HepG2 (cell line): ENCODE data around the gene SP7. TPM values are rescaled to one million over a fixed set of nuclear protein-coding genes. Genes with fewer than 3 reads are reported as not detected.

Source experiments
- ATAC-seq: fragments of 200-7000 bp; cut with Tn5 transposase; 3 replicates; pipeline ENCODE4 v1.9.1; 2020; ENCODE audit warnings: mild to moderate bottlenecking, moderate library complexity
- BruUV-seq: library from RNA; stranded (reverse); fragments of 400-500 nt; replicated peaks from 2 replicates; lab custom pipeline; 2021; lab: Mats Ljungman, UMichigan
- CTCF ChIA-PET: fragments of 300-600 bp; formaldehyde crosslinking; extraction: SDS; loops from one replicate; lab custom pipeline; 2021; ENCODE audit warnings: low total read pairs, inconsistent platforms, low intra/inter-chr PET ratio; lab: Yijun Ruan, JAX
- POLR2A ChIA-PET: fragments of 350-600 bp; sonication (Branson Sonifier 250); formaldehyde crosslinking; loops from one replicate; lab custom pipeline; 2020; ENCODE audit warnings: antibody characterized with exemption, inconsistent platforms; lab: Yijun Ruan, JAX
- DNase-seq: peaks from one replicate; pipeline ENCODE4 v3.0.0-alpha.2; 2015; ENCODE audit warnings: low spot score
- FAIRE-seq: peaks from 3 replicates; lab custom pipeline; 2011; peaks lifted over from hg19 to GRCh38; lab: Jason Lieb, UNC
- H2AFZ ChIP-seq: one replicate; pipeline ENCODE4 v1.6.1; 2011; ENCODE audit warnings: low read length, inconsistent platforms
- H3K27ac ChIP-seq: fragments of 300-600 bp; 3 replicates; pipeline ENCODE4 v1.8.0; 2011; ENCODE audit warnings: mixed run types, mild to moderate bottlenecking, mixed read lengths, low read length, inconsistent platforms; ENCODE audit not compliant: insufficient read depth; ENCODE audit errors: extremely low read length
- H3K27me3 ChIP-seq, 2 experiments: fragments of 200-600 bp in 1 of 2; 2 replicates in 1 of 2; 3 replicates in 1 of 2; pipeline versions ENCODE4 v1.6.0 to v1.8.0; 2011; ENCODE audit warnings: low read length in 2 of 2, mild to moderate bottlenecking in 2 of 2, moderate library complexity in 2 of 2, inconsistent platforms in 1 of 2; ENCODE audit not compliant: insufficient read depth in 2 of 2, control insufficient read depth in 1 of 2
- H3K36me3 ChIP-seq, 2 experiments: fragments of 200-600 bp in 1 of 2; replicated peaks in 1 of 2; 2 replicates in 1 of 2; 3 replicates in 1 of 2; pipeline versions ENCODE4 v1.5.1 to v1.8.0; 2011; ENCODE audit warnings: low read length in 2 of 2, inconsistent platforms in 1 of 2; ENCODE audit not compliant: insufficient read depth in 2 of 2, control insufficient read depth in 1 of 2
- H3K4me1 ChIP-seq: 2 replicates; pipeline ENCODE4 v1.5.1; 2012; ENCODE audit warnings: low read length, inconsistent platforms; ENCODE audit not compliant: insufficient read depth
- H3K4me2 ChIP-seq: 2 replicates; pipeline ENCODE4 v1.6.0; 2011; ENCODE audit warnings: low read depth, low read length, inconsistent platforms
- H3K4me3 ChIP-seq, 3 experiments: fragments of 200-600 bp in 1 of 3; sonication (generic), shearing (Covaris generic) in 1 of 3; replicated peaks in 1 of 3; 2 replicates each; pipeline ENCODE4 v1.5.1; 2011 to 2016; ENCODE audit warnings: low read length in 3 of 3, inconsistent platforms in 2 of 3, low read depth in 2 of 3, mild to moderate bottlenecking in 2 of 3, control low read depth in 1 of 3, mixed read lengths in 1 of 3; ENCODE audit not compliant: insufficient read depth in 1 of 3
- H3K79me2 ChIP-seq: one replicate; pipeline ENCODE4 v1.6.1; 2011; ENCODE audit warnings: low read length, inconsistent platforms; ENCODE audit not compliant: insufficient read depth
- H3K9ac ChIP-seq: 2 replicates; pipeline ENCODE4 v1.6.0; 2011; ENCODE audit warnings: mild to moderate bottlenecking, low read depth, low read length, inconsistent platforms; ENCODE audit not compliant: insufficient read depth
- H3K9me3 ChIP-seq: 2 replicates; pipeline ENCODE4 v1.5.1; 2012; ENCODE audit warnings: mild to moderate bottlenecking, low read length
- H4K20me1 ChIP-seq: 2 replicates; pipeline ENCODE4 v1.6.0; 2011; ENCODE audit warnings: inconsistent platforms, mild to moderate bottlenecking, low read length, moderate library complexity; ENCODE audit not compliant: insufficient read depth
- GPN1 ChIP-seq: sonication (generic); formaldehyde crosslinking; IDR thresholded peaks from 2 replicates; pipeline ENCODE4 v1.5.1; 2020; ENCODE audit warnings: missing genetic modification reagents, borderline replicate concordance
- HMG20B ChIP-seq: conservative IDR thresholded peaks from 2 replicates; pipeline ENCODE4 v1.6.1; 2016; ENCODE audit warnings: missing genetic modification reagents, missing compliant biosample characterization
- NAIF1 ChIP-seq: sonication (generic); formaldehyde crosslinking; IDR thresholded peaks from 2 replicates; pipeline ENCODE4 v1.5.0; 2020; ENCODE audit warnings: mild to moderate bottlenecking, missing genetic modification reagents, borderline replicate concordance
- RBAK ChIP-seq: sonication (generic); formaldehyde crosslinking; IDR thresholded peaks from 2 replicates; pipeline ENCODE4 v1.5.1; 2020; ENCODE audit warnings: mild to moderate bottlenecking, missing genetic modification reagents
- REPIN1 ChIP-seq: sonication (generic); formaldehyde crosslinking; IDR thresholded peaks from 2 replicates; pipeline ENCODE4 v1.8.0; 2022; ENCODE audit warnings: missing genetic modification reagents, low read depth, mild to moderate bottlenecking, borderline replicate concordance
- SMAD3 ChIP-seq: sonication (generic); formaldehyde crosslinking; IDR thresholded peaks from 2 replicates; pipeline ENCODE4 v1.4.0; 2020; ENCODE audit warnings: missing genetic modification reagents
- TCF7 ChIP-seq: sonication (generic); IDR thresholded peaks from 2 replicates; pipeline ENCODE4 v1.6.1; 2016; ENCODE audit warnings: antibody characterized with exemption, low read depth
- ZNF451 ChIP-seq: sonication (generic); formaldehyde crosslinking; IDR thresholded peaks from 2 replicates; pipeline ENCODE4 v1.5.0; 2020; ENCODE audit warnings: mild to moderate bottlenecking, missing genetic modification reagents
- WGBS: methylation state at CpG from one replicate; pipeline ENCODE4 v1.1.6; 2017; ENCODE audit warnings: low lambda C conversion rate; 5-methylcytosine and 5-hydroxymethylcytosine counted together
- in situ Hi-C: cut with HindIII; loops from 2 replicates; pipeline ENCODE4 v1.10.0; 2017; ENCODE audit warnings: low pct_unique_long_range_greater_than_20kb; ENCODE audit not compliant: extremely low pct_ligation_motif_present
- intact Hi-C: fragments of 100-400 bp; cut with micrococcal nuclease; formaldehyde crosslinking; loops from one replicate; pipeline ENCODE4 v1.10.0; 2022; ENCODE audit not compliant: unreplicated experiment
- polyA plus RNA-seq, 8 experiments: library from polyadenylated mRNA; depleted of rRNA in 3 of 8; stranded (reverse) in 7 of 8; unstranded in 1 of 8; fragments of >200 nt; fragmentation: Illumina TruSeq in 4 of 8; extraction: Trizol in 4 of 8; gene quantifications; 2 replicates each; pipeline versions ENCODE4 v1.2.1 to v1.2.3, GENCODE V29; 2011 to 2016; ENCODE audit warnings: low read depth in 4 of 8, missing spikeins in 1 of 8, mixed read lengths in 1 of 8; ENCODE audit not compliant: insufficient read depth in 1 of 8
- total RNA-seq, 5 experiments: library from RNA; depleted of rRNA; stranded (reverse); fragments of >200 nt; fragmentation: Illumina TruSeq; extraction: Trizol; gene quantifications; 2 replicates each; pipeline ENCODE4 v1.2.3, GENCODE V29; 2016; ENCODE audit warnings: low read depth in 1 of 5
- TF ChIP-seq, protein P1 (sequence below): IDR thresholded peaks from 2 replicates; pipeline ENCODE4 v1.6.1; 2016; ENCODE audit warnings: low read depth, missing genetic modification reagents, missing compliant biosample characterization
- TF ChIP-seq, protein P2 (sequence below): sonication (generic); formaldehyde crosslinking; IDR thresholded peaks from 2 replicates; pipeline ENCODE4 v1.5.0; 2020; ENCODE audit warnings: missing genetic modification reagents, mild to moderate bottlenecking, borderline replicate concordance

The SP7 gene
- total and polyA plus RNA-seq, 2 of the 13 experiments (the other 11 are each of a cell fraction or from before 2014, with no cell fraction given) = not detected

DNA sequence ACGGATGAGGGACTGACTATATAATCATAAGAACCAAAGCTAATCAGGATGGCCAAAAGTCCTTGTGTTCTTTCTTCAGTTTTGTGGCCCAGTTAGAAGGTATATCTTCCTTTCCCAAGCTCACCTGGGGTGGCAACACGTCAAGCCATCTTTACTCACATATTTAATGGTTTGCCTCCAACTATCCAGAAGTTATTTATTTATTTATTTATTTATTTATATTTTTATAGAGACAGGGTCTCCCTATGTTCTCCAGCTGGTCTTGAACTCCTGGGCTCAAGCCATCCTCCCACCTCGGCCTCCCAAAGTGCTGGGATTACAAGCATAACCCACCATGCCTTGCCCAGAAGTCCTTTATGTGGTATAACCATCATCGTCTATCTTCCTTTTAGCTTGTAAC is 11.8 kb upstream of the SP7 start (continued):
- TF ChIP-seq, protein P1, sequence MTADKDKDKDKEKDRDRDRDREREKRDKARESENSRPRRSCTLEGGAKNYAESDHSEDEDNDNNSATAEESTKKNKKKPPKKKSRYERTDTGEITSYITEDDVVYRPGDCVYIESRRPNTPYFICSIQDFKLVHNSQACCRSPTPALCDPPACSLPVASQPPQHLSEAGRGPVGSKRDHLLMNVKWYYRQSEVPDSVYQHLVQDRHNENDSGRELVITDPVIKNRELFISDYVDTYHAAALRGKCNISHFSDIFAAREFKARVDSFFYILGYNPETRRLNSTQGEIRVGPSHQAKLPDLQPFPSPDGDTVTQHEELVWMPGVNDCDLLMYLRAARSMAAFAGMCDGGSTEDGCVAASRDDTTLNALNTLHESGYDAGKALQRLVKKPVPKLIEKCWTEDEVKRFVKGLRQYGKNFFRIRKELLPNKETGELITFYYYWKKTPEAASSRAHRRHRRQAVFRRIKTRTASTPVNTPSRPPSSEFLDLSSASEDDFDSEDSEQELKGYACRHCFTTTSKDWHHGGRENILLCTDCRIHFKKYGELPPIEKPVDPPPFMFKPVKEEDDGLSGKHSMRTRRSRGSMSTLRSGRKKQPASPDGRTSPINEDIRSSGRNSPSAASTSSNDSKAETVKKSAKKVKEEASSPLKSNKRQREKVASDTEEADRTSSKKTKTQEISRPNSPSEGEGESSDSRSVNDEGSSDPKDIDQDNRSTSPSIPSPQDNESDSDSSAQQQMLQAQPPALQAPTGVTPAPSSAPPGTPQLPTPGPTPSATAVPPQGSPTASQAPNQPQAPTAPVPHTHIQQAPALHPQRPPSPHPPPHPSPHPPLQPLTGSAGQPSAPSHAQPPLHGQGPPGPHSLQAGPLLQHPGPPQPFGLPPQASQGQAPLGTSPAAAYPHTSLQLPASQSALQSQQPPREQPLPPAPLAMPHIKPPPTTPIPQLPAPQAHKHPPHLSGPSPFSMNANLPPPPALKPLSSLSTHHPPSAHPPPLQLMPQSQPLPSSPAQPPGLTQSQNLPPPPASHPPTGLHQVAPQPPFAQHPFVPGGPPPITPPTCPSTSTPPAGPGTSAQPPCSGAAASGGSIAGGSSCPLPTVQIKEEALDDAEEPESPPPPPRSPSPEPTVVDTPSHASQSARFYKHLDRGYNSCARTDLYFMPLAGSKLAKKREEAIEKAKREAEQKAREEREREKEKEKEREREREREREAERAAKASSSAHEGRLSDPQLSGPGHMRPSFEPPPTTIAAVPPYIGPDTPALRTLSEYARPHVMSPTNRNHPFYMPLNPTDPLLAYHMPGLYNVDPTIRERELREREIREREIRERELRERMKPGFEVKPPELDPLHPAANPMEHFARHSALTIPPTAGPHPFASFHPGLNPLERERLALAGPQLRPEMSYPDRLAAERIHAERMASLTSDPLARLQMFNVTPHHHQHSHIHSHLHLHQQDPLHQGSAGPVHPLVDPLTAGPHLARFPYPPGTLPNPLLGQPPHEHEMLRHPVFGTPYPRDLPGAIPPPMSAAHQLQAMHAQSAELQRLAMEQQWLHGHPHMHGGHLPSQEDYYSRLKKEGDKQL (CRISPR knock-in tag) = no peak
- TF ChIP-seq SMAD3 (CRISPR knock-in tag) (no peak), TCF7 (no peak)

GRCh38 chr12:53346491-53346890 is 10.3 kb upstream of the SP7 start:
- intact Hi-C loops = no loop called here
- POLR2A ChIA-PET = interaction anchor here (1.1 kb wide), 1 partner anchor 19 kb away, joined by 3 read pairs; no protein-coding TSS in a partner anchor

More at GRCh38 chr12:53346491-53346890, 10.3 kb upstream of the SP7 start:
- BruUV-seq = no TSS peak
- no peak overlapping the region for H3K4me3 ChIP-seq
- TF ChIP-seq, protein P2, sequence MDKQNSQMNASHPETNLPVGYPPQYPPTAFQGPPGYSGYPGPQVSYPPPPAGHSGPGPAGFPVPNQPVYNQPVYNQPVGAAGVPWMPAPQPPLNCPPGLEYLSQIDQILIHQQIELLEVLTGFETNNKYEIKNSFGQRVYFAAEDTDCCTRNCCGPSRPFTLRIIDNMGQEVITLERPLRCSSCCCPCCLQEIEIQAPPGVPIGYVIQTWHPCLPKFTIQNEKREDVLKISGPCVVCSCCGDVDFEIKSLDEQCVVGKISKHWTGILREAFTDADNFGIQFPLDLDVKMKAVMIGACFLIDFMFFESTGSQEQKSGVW = no peak
- TF ChIP-seq RBAK (CRISPR knock-in tag) = no peak
- TF ChIP-seq REPIN1 (CRISPR knock-in tag) = no peak
- no peak for TF ChIP-seq GPN1 (CRISPR knock-in tag)
- TF ChIP-seq HMG20B (CRISPR knock-in tag) = no peak
- TF ChIP-seq NAIF1 (CRISPR knock-in tag) = no peak
- TF ChIP-seq ZNF451 (CRISPR knock-in tag) = no peak
- TF ChIP-seq, all 625 proteins: peak for 0
- FAIRE-seq = no peak
- Histone ChIP-seq H4K20me1 (no peaks in the 10 kb centered on the region), H3K27me3 (peaks cover 1 to 22% of the 10 kb centered on the region in 2 experiments; a peak in 4 of 5 replicates), H3K36me3 (no peaks in the 10 kb centered on the region), H3K27ac (no peak overlapping the region), H2AFZ (no peak overlapping the region), H3K9me3 (no peaks in the 10 kb centered on the region), H3K9ac (no peak overlapping the region), H3K79me2 (no peaks in the 10 kb centered on the region), H3K4me1 (peaks cover 17% of the 10 kb centered on the region), H3K4me2 (no peak overlapping the region)
- no peak for ATAC-seq
- in situ Hi-C loops = loop anchor here (5.0 kb wide), 1 partner anchor 76 kb away; the partner anchor contains the start of gene AMHR2
- no peak for DNase-seq
- 44% methylated on average over 1 of the region's 1 CpG for WGBS
- CTCF ChIA-PET = interaction anchor here (2.5 kb wide), 1 partner anchor 75 kb away, joined by 8 read pairs; no protein-coding TSS in a partner anchor
